Dermis microvascular lymphatic vessel endothelial cell (primary cell): Measurements from ENCODE around the gene HOXB6. TPM values are rescaled to one million over a fixed set of nuclear protein-coding genes. Genes with fewer than 3 reads are reported as not detected.

Experiments used
- DNase-seq, 2 donors: peaks; one replicate each; pipeline versions ENCODE4 v3.0.0 to v3.0.0-alpha.2; 2010; ENCODE audit warnings: low read depth in 2 of 2
- total RNA-seq: library from RNA; depleted of rRNA; stranded (reverse); fragments of >200 nt; gene quantifications from 2 replicates; pipeline ENCODE4 v1.2.1, GENCODE V29; 2014

The HOXB6 gene
- total RNA-seq, 1 donor from 2014 or later: 3.3 TPM

DNA sequence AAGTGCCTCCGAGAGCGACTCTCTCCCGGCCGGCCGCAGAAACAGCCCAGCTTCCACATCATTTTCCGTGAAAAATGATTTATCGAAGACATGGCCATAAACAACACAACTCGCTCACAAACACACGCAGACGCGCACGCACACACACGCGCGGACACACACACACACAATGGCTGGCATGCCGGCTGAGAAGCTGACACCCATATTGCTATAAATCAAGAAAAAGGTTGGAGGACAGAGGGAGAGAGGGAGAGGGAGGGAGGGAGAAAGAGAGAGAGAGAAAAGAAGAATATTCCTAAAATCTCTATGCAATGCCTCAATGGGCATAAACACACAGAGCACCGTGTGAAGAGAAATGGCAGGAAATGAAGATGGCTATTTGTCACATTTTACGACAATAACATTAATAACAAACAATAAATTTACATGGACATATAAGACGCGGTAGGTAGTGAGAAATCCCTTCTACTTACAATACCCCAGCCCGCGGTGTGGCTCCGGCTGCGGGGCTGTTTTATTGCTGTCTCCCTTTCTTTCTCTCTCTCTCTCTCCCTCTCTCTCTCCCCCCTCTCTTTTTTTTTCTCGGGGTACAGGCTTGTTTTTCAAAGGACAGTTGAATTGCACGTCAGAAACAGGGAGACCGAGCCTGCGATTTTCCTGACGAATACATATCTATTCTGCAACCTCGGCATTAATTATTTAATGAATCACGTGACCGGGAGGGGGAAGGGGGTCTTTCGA is 36.1 kb downstream of the HOXB6 start:
- peak in 1 of 2 donors; percentile 53 for DNase-seq

DNA sequence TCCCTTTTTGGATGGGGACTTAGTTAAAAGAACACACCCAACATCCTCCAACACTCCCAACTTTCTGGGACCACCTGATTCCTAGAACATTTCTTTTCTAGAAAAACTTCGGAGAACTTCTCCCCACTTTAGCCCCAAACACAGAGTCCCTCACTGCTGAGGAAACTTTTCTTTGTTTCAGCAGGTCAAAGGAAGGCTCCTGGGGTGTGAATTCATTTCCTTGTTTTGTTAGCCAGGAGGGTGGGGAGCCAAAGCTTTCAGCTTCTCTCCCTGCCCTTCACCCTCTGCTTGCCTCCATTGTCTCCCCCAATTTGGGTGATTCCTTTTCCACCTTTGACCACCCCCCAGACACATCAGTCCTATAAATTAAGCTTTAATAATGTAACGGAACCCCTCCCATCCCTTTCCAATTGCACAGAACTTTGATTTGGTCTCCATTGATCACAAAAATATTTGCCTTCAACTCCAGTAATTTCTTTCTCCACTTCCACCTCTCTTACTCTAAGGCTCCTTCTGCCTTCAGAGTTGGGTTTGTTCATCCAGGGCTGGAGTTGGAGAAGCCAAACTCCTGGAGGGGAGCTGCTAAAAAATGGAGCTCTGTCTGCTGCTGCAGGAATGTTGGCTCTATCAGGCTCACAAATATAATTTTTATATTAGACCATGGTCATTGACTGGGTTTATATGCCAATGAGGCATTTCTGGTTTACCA is 37.0 kb downstream of the HOXB6 start:
- no peak for DNase-seq

DNA sequence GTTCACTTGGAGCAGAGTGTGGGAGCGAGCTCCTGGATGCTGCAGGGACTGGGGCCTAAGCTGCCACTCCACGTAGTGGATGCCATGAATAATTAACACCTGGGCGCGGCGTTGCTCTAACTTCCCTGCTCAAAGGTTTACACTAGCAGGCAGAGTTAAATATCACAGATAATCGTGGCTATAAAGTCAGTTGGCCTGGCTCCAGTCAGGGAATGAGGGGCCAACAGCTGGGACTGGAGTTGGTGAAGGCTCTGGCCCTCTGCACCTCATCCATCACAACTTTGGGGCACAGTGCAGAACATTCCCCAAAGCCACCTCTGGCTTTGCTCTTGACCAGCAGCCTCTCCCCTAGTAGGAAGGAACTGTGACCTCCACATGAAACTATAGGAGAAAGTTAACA is 37.6 kb downstream of the HOXB6 start:
- no peak for DNase-seq

DNA sequence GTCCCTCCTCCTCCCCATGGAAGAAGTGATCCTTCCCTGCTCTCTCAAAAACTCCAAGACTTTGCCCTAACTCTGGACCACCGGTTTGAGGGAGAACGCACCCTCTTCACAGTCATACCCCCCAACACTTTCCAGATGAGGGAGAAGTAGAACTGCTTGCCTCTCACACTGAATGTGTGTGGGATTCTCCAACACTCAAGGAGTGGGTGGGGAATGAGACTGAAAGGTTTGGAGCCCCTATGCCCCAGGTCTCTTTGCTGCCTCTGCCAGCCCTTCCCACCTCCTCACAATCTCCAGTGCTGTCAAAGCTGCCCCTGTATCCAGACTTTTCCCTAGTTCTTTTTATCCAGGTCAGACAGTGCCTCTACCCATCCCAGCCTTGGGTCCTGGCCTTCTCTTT is 38.1 kb downstream of the HOXB6 start:
- DNase-seq: no peak

DNA sequence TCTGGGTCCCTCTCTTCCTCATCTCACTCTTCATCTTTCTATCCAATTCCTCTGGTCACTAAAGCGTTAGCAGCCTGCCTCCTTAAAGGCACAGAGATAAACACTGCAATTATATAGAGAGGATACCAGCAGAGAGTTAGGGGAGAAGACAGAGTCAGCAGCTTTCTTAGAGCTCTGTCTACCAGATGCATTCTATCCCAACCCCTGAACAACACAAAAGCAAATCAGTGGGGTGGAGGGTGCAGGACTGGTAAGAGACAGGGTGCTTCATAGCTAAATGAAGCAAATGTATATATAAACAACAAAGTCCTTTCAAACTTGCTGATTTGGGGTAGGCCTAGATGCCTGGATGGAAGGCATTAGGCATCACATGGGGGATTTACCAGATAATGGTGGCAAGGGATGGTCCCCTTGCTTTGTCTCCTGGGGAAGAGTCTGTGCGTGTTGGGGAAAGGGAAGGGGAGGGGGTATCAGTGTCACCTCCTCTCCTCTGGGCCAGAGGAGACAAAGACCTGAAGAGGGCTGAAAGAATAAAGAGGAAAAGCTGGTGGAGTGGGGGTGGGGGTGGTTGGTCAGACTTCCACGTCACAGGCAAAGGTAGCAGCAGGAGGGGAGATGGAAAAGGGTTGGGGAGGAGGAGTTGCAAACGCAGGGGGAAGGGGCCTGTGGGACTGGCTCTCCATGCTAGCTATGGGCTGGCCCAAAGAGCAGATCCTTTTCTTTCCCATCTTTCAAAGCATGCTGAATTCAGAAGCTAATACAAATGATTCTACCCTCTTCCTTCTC is 38.7 kb downstream of the HOXB6 start:
- DNase-seq: no peak

DNA sequence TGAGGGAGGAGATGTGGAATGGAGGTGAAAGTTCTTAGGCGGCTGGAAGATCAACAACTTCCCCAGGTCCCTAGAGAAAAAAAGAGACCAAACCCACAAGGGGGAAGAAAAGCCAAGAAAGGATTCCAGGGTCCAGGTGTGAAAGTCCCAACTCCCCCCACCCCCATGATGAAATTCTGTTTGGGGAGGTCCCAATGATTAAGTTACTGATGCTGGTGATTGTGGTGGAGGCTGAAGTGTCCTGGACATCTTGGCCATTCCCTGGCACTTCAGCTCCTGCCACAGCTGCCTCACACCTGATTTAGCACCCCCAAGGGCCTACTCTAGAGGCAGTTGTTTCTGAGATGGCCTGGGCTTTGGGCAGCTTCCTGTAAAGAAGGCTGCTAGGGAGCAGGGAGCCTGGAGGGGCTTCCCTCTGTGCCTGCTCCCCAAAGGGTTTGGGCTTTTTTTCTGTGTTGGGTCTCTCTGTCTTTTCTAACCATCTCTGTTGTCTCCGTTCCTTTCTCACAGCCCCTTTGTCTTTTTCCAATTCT is 39.7 kb downstream of the HOXB6 start:
- DNase-seq: no peak

DNA sequence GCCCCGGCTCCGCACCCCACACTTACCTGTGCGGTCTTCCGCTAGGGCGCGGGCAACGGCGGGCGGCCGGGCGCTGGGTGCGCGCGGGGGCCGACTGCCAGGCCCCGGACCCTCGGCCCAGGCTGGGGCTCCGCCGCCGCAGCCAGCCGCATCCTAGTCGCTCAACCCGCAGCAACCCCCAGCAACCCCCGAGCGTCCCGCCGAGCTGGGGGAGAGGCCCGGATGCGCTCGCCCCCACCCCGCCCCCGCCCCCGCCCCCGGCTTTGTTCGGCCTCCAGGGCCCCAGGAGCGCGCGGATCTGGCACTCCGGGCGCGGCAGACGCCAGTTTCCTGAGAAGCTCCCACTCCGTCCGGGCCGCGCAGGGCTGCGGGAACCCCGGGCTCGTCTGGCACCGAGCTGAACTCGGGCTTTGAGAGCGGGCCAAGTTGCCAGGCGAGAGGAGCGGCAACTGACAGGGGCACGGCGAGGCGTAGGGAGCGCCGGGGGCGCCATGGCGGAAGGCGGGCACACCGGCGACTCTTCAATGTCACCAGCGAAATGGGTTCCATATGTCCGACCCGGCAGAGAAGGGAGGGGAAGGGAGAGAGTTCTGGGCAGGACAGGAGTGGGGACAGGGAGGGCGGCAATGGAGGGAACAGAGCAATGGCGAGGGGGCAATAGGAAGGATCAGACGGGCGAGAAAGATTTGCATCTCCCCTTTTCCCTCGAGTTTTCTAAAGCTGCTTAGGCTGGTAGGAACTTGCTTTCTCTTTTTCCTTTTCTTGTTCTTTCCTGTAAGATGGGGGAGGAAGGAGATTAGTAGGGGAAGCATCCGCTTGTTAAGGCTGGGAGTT is 40.4 kb downstream of the HOXB6 start:
- DNase-seq: peak in 1 of 2 donors; percentile 56

DNA sequence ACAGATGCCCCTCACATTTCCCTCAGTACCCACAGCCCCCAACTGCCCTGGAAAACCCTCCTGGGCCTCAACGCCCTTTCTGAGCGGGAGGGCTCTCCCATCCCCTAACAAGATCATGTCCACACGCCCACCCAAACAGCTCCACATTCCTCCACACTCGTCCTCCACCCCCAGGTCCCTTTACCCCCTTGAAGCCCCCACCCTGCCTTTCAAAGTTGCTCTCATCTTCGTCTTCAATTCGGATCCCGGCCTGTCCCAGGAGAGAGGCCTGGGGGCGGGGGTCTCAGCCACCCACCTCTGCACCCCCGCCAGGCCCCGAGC is 41.0 kb downstream of the HOXB6 start:
- no peak for DNase-seq

DNA sequence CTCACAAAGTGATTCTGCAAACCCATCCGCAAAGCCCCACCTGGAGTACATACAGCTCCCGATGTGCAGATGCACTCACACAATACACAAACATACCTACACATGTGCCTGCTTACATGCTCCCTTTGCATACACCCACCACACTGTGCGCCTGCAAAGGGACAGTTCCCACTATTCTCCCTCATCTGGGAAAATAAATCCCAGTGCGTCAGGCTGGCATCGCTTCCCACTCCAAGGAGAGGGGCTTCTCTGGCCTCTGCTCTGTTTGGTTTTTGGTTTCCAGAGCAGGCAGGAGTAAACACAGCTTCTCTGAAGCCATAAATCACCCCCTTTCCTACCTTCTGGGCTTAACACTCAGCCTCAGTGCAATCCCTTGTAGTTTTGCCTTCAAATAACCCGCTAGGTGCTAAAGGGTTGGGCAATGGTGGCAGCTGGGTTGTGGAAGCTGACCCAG is 41.4 kb downstream of the HOXB6 start:
- no peak for DNase-seq

DNA sequence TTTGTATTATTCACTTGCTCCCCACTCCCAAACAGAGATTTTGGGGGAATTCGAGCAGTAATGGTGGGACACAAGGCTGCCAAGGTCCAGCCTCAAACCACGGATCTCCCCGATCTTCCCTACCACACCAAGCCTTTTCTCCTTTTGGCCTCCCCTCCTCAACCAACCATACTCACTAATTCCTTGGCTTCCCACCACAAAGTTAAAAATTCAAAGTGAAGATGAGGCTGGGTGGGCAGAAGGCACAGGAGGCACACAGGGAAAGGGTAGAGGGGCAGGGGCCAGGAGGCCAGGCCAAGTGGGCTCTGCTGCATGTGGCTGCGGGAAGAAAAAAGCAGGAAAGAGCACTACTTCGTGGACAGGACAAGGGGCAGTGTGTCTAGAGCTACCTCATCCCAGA is 41.9 kb downstream of the HOXB6 start:
- no peak for DNase-seq

DNA sequence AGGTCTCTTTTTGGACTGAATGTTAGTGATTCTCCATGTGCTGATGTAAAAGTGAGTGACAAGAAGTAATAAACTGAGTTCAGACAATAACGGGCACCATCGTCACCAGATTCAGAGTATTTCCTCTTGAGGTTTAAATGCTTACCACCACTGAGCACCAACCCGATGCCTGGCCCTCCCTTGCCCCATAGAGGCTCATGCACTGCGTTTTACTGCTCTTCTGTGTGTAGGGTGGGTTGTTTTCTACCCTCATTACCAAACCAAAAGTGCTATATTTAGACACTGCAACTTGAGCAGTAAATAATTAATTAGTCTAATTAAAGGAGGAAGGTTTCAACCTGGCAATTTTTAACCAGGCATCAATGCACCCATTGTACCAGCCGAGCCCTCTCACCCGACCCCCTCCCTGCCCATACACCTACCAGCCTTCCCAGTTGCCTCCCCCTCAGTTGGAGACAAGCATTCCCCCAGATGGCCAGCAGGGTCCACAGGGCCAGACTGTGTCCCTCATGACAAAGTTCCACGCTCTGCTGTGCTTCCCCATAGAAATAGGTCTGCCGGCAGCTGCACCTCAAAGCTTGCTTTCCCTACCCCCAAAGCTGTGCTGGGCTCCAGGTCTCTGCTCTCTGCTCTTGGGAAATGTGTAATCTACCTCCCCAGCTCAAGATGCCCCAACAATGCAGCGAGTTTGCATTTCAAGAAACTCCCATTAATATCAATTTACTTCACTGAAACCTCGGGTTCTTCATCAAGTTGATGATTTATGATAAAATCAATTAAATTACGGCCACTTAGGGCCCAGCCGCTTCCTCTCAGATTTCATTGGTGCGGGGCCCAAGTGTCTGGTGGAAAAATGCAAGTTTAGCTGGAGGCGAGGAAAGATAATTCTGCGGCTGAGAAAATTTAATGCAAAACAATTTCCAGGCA is 42.6 kb downstream of the HOXB6 start:
- DNase-seq: no peak

DNA sequence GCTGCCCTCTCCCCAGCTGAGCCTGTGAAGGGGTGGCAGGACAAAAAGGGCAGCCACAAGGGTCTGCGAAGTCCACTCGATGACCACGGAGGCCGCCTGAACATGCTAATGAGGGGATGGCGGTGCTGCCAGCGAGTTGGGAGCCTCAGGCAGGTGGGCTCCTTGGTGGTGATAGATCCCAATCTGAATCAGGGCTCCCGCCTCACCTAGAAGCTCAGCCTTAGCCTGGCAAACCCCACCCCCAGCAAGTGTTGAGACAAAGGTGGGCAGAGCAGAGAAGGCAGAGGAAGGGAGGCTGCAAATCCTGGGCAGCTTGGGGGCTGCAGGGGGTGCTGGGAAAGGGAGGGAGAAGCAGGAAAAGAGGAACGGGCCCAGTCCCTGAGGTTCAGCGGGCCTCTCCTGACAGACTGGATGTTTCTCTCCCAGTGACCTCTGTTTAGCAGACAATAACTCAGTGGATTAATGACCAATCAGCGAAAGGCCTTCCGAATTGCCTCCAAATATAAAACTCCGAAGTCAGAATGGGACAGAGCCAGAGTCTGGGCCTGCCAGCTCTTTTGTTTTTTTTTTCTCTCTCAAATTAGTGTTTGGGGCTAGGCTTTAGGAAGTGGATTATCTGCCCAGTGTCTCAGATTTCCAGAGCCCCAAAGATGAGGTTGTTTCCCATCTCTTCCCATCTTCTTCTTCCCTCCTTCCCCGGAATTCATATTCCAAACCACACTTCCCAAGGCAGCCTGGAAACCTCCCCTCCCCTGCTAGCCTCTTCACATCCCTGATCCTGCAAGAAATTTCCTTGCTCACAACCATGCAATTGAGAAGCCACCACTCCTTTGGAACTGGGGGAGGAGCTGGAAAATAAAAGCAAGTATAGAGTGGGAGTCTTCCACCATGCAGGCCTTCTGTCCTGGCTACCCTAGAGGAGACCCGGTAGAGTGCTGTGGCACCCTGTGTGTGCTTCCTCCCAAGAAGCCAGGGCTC is 44.7 kb downstream of the HOXB6 start:
- no peak for DNase-seq

DNA sequence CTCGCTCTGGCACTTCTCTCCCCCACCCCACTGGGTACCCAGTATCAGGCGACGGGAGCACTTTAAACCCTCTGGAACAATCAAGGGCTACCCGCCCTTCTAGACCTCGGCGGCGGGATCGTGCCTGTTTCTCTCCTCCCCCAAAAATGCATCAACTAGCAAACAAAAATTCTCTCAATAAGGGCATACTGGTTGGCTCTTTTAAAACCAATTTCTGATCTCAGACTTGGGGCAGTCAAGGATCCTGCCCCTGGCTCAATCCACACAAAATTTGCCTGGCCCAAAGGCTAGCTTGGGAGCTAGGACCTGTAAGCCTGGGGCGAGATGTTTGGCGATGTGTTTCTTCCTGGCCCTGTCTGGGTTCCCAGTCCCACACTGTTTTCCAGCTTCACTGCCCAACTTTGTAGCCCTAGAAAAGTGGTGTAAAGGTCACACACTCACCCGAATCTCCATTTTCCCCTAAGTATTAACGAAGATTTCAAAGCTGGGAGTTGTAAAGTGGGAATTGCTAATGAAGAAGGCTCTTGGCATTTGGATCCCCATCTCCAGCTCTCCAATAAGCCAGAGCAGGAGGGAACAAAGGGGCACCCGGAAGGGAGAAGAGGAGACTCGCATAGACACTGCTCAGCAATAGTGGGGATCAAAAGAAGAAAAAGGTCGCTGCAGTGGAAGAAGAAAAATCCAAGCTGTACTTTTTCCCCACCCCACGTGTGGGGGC is 45.5 kb downstream of the HOXB6 start:
- DNase-seq: no peak

DNA sequence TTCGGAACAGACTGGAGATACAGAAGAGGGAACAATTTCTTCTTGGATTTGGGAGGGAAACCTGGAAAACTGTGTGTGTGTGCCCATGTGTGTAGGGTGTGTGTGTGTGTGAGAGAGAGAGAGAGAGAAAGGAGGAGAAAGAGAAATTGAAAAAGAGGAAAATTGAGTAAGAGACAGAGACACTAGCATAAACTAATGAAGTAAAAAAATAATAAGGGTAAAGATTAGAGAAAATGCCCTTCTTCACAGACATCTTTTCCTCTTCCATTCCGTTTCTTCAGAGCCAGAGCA is 46.0 kb downstream of the HOXB6 start:
- no peak for DNase-seq

DNA sequence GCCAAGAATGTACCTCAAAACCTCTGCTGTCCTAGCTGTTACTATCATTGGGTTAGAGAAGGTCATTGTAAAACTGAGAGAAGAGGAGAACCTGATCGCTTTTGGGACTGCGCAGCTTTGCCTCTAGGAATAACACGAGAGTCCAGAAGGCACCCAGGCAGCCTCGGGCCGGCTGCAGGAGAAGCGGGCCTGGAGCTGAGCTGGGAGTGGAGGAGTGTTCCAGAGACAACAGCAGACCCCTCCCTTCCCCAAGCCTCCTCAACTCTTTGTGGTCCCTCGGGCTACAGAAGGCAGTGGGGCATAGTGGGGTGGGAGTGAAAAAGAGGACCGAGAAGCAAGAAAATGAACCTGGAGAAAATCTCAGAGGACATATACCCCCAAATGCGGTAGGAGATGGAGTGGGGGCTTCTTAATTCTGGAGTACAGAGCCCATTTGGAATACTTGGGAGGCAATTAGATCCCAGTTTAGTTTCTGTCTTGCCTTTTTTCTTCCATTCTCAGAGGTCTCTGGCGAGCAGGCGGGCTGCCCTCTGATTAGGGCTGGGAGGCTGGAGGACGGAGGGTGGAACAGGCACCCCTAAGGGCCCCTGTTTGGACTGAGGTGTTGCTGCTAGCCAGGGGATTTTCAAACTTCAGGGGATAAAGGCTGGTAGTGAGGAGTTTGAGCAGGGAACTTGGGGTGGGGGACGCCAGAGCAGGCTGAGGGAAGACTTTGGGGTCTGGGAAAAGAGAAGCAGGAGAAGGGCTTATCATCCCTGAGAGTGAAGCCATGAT is 46.5 kb downstream of the HOXB6 start:
- no peak for DNase-seq

DNA sequence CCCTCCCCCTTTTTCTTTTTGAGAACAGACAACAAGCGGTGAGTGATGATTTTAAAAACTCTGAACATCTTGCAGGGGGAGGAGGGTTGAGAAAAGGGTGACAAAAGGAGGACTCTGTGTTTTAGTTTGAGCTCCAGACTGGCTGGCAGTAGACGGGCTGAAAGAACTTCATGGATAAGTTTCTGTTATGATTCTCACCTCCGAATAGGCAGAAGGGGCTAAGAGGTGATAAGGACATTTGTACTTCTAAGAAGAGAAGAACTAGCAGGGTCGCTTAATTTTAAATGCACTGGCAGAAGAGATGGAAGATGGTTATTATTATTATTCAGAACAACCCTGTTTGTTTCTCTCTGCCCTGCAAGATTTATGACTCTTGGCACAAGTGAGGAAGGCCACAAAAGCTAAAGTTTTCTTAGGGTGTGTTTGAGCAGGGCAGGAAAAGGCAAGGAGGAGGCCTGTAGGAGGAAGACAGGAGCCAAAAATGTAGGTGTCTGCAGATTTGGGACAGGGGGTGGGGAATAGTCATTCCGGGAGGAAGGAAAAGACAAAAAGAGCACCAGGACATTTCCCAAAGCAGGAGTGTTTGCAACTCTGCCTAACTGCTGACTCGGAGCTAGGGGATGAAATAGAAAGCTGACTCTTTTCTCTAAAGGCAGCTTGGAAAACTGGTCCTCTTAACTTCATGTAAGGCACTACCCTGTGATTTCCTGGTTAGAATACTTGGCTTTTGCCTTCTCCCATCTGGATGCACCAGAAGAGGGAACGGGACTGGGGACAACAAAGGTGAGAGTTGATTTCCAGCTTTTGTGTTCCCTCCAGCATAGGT is 48.0 kb downstream of the HOXB6 start:
- peak in 1 of 2 donors; percentile 31 for DNase-seq

DNA sequence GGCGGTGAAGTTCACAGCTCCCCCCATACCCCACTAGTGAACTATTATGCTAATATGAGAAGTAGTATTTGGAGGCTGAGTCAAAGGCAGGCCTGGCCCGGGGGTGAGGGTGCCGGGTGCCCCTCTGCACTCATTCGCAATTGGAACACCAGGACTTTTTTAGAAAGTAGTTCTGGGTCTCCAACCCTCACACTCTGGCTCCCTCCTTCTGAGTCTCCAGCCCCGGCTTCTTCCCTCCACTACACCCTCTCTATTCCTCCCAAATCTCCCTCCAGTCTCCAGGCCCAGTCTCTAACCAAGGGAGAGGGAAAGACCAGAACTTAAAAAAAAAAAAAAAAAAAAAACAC is 48.6 kb downstream of the HOXB6 start:
- DNase-seq: no peak
